ENCODE measurements around the gene IMMP2L.

The IMMP2L gene

GRCh38 chr7:110623436-110623835 lies 938.9 kb downstream of the IMMP2L start:
- DNase-seq (ENCODE audit: low spot score), result no peak

DNA sequence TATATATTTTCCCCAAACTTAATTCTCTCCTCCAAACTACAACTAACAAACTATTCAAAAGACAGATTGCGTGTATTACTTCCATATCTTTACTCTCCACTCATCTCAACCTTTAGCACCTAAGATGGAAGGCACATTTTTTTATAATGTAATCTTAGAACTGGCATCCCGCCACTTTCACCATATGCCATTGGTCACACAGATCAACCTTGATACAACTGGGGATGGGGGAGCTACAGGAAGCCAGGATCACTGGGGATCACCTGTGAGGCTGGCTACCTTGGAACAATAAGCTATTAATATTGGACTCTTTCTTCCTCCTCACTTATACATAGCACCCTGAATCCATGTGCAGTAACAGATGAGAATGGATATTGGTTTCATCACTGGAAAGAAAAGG lies 941.0 kb downstream of the IMMP2L start:
- no peak for DNase-seq (ENCODE audit: low spot score)

- DNase-seq (ENCODE audit: low spot score), result no peak
Measured at GRCh38 chr7:110620110-110620735, 942.1 kb downstream of the IMMP2L start.

Data from hematopoietic multipotent progenitor cell treated with erythropoietin and hydrocortisone succinate and interleukin-3 and kit ligand, for 15 days (in vitro differentiated cells).